Glutamatergic neuron (in vitro differentiated cells): ENCODE measurements around the gene CALHM4. TPM values are rescaled to one million over a fixed set of nuclear protein-coding genes. Genes with fewer than 3 reads are reported as not detected.

ENCODE experiments used
- DNase-seq: peaks from one replicate; pipeline ENCODE4 v3.0.0; 2022
- H3K27ac Mint-ChIP-seq: one replicate; pipeline ENCODE4 v1.8.0; 2020; ENCODE audit warnings: mild to moderate bottlenecking, mixed read lengths, inconsistent platforms; ENCODE audit not compliant: unreplicated experiment
- H3K27me3 Mint-ChIP-seq: one replicate; pipeline ENCODE4 v1.8.0; 2020; ENCODE audit warnings: mild to moderate bottlenecking, moderate library complexity, mixed read lengths, inconsistent platforms; ENCODE audit not compliant: unreplicated experiment
- H3K36me3 Mint-ChIP-seq: one replicate; pipeline ENCODE4 v1.8.0; 2020; ENCODE audit warnings: mild to moderate bottlenecking, mixed read lengths, inconsistent platforms; ENCODE audit not compliant: unreplicated experiment
- H3K4me1 Mint-ChIP-seq: one replicate; pipeline ENCODE4 v1.8.0; 2020; ENCODE audit warnings: mild to moderate bottlenecking, low read depth, mixed read lengths, inconsistent platforms; ENCODE audit not compliant: unreplicated experiment
- H3K4me3 Mint-ChIP-seq: one replicate; pipeline ENCODE4 v1.8.0; 2020; ENCODE audit warnings: mild to moderate bottlenecking, mixed read lengths, inconsistent platforms; ENCODE audit not compliant: unreplicated experiment
- H3K9me3 Mint-ChIP-seq: one replicate; pipeline ENCODE4 v1.8.0; 2020; ENCODE audit warnings: mild to moderate bottlenecking, moderate library complexity, mixed read lengths, inconsistent platforms; ENCODE audit not compliant: unreplicated experiment
- total RNA-seq: library from RNA; stranded (reverse); fragmentation: NEBNext Ultra II Directional; extraction: Animal tissue kit (Norgen Biotek cat#: 25700); gene quantifications from one replicate; pipeline ENCODE4 v1.2.1, GENCODE V29; 2021; ENCODE audit not compliant: unreplicated experiment
- TF ChIP-seq, protein P1 (sequence below): fragments of 200-600 bp; sonication (generic); IDR thresholded peaks from one replicate; pipeline ENCODE4 v1.5.0; 2021; ENCODE audit not compliant: partially characterized antibody, unreplicated experiment

The CALHM4 gene
- total RNA-seq, 1 donor from 2014 or later: not detected

DNA sequence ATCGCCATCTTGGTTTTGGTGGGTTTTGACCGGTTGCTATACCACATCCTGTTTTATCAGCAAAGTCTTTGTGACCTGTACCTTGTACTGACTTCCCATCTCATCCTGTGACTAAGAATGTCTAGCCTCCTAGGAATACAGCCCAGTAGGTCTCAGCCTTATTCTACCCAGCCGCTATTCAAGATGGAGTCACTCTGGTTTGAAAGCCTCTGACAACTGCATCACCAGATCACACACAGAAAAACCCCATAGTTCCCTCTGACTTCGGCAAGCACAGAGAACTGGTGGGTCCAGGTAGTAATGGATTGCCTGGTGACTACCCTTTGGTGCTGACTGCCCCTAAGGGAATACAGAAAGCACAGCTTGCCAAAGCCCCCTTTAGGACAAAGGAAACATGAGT, 52.4 kb downstream of the CALHM4 start:
- H3K27ac Mint-ChIP-seq: no peak overlapping the region
- no peaks in the 10 kb centered on the region for H3K9me3 Mint-ChIP-seq
- H3K4me1 Mint-ChIP-seq: peaks cover 4% of the 10 kb centered on the region
- no peak for DNase-seq
- TF ChIP-seq, protein P1, sequence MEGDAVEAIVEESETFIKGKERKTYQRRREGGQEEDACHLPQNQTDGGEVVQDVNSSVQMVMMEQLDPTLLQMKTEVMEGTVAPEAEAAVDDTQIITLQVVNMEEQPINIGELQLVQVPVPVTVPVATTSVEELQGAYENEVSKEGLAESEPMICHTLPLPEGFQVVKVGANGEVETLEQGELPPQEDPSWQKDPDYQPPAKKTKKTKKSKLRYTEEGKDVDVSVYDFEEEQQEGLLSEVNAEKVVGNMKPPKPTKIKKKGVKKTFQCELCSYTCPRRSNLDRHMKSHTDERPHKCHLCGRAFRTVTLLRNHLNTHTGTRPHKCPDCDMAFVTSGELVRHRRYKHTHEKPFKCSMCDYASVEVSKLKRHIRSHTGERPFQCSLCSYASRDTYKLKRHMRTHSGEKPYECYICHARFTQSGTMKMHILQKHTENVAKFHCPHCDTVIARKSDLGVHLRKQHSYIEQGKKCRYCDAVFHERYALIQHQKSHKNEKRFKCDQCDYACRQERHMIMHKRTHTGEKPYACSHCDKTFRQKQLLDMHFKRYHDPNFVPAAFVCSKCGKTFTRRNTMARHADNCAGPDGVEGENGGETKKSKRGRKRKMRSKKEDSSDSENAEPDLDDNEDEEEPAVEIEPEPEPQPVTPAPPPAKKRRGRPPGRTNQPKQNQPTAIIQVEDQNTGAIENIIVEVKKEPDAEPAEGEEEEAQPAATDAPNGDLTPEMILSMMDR: no peak
- H3K36me3 Mint-ChIP-seq: peaks cover 16% of the 10 kb centered on the region
- H3K27me3 Mint-ChIP-seq: peaks cover 3% of the 10 kb centered on the region
- H3K4me3 Mint-ChIP-seq: no peak overlapping the region

Other genes starting within 250 kb of the CALHM4 start
- 12.0 TPM for gene DSE, start 182.8 kb upstream of the CALHM4 start, total RNA-seq
- not detected for gene CALHM6, start 92.4 kb upstream of the CALHM4 start, total RNA-seq
- gene CALHM5, start 42.1 kb upstream of the CALHM4 start, total RNA-seq: 0.10 TPM
- gene TRAPPC3L, start 8.1 kb upstream of the CALHM4 start, total RNA-seq: not detected
- 47.4 TPM for gene RWDD1, start 17.8 kb downstream of the CALHM4 start, total RNA-seq
- 0.98 TPM for gene RSPH4A, start 62.7 kb downstream of the CALHM4 start, total RNA-seq
- gene ZUP1, start 115.0 kb downstream of the CALHM4 start, total RNA-seq: 17.8 TPM
- gene KPNA5, start 127.5 kb downstream of the CALHM4 start, total RNA-seq: 21.9 TPM
- not detected for gene FAM162B, start 212.0 kb downstream of the CALHM4 start, total RNA-seq